Testis (tissue), 3 donors: ENCODE results near the gene DCAF12. TPM values are rescaled to one million over a fixed set of nuclear protein-coding genes. Genes with fewer than 3 reads are reported as not detected.

Experiments used
- DNase-seq: peaks from one replicate; pipeline ENCODE4 v3.0.0-alpha.2; 2019
- H3K27ac ChIP-seq, 2 donors: fragments of 200-600 bp; sonication (generic); one replicate each; pipeline ENCODE4 v1.5.1; 2019
- H3K27me3 ChIP-seq: fragments of 200-600 bp; sonication (generic); one replicate; pipeline ENCODE4 v1.5.1; 2019
- H3K36me3 ChIP-seq: fragments of 200-600 bp; sonication (generic); one replicate; pipeline ENCODE4 v1.5.1; 2017; ENCODE audit warnings: low read depth; ENCODE audit errors: missing control alignments
- H3K4me1 ChIP-seq: fragments of 200-600 bp; sonication (generic); one replicate; pipeline ENCODE4 v1.5.1; 2019
- H3K4me3 ChIP-seq, 2 donors: fragments of 200-600 bp; sonication (generic); one replicate each; pipeline ENCODE4 v1.5.1; 2017 to 2019
- H3K9me3 ChIP-seq: fragments of 200-600 bp; sonication (generic); one replicate; pipeline ENCODE4 v1.5.1; 2017
- CTCF ChIP-seq, 3 experiments: fragments of 450-650 bp in 2 of 3; fragments of 200-600 bp in 1 of 3; sonication (generic) in 1 of 3; IDR thresholded peaks; one replicate each; pipeline ENCODE4 v1.5.1; 2016 to 2019; ENCODE audit warnings: antibody characterized with exemption in 3 of 3, mild to moderate bottlenecking in 2 of 3, moderate library complexity in 1 of 3
- POLR2A ChIP-seq: fragments of 450-650 bp; IDR thresholded peaks from one replicate; pipeline ENCODE4 v1.6.1; 2017; ENCODE audit warnings: antibody characterized with exemption, mild to moderate bottlenecking, moderate library complexity
- WGBS, 2 donors: methylation state at CpG; one replicate each; pipeline ENCODE4 v1.1.5; 2018; 5-methylcytosine and 5-hydroxymethylcytosine counted together
- intact Hi-C: fragments of 100-400 bp; cut with DNase I; formaldehyde crosslinking; loops from one replicate; pipeline ENCODE4 v1.15.1; 2023; ENCODE audit warnings: low total_unique reads
- polyA plus RNA-seq: library from polyadenylated mRNA; stranded (reverse); fragments of 350-450 nt; fragmentation: Illumina TruSeq; extraction: RNeasy Lipid Tissue Mini Kit (QIAGEN cat#74804); gene quantifications from one replicate; pipeline ENCODE4 v1.2.3, GENCODE V29; 2014; ENCODE audit warnings: low read depth, low replicate concordance; ENCODE audit not compliant: insufficient read depth
- total RNA-seq, 2 donors: library from RNA; depleted of rRNA; stranded (reverse); fragments of >200 nt; gene quantifications; one replicate each; pipeline ENCODE4 v1.2.3, GENCODE V29; 2016

The DCAF12 gene
- total and polyA plus RNA-seq, 3 donors from 2014 or later, result 99.3 to 169 (median 120) TPM

GRCh38 chr9:34102796-34103195 lies 23.7 kb downstream of the DCAF12 start:
- H3K36me3 ChIP-seq, result no peaks in the 10 kb centered on the region

GRCh38 chr9:34098307-34098706 lies 28.2 kb downstream of the DCAF12 start:
- Histone ChIP-seq H3K36me3 (no peaks in the 10 kb centered on the region), H3K4me1 (no peaks in the 10 kb centered on the region), H3K27me3 (no peaks in the 10 kb centered on the region), H3K9me3 (no peaks in the 10 kb centered on the region), H3K27ac (no peak overlapping the region), H3K4me3 (no peak overlapping the region)
- 92 to 98% methylated on average over 5 of the region's 5 CpGs for WGBS, 2 donors
- no peak for DNase-seq
- no peak for TF ChIP-seq CTCF (IDR thresholded peaks at IDR 0.05)
- no peak for TF ChIP-seq POLR2A
- intact Hi-C loops, result no loop called here

More at GRCh38 chr9:34102796-34103195, 23.7 kb downstream of the DCAF12 start:
- intact Hi-C loops, result no loop called here
- Histone ChIP-seq H3K27me3 (no peaks in the 10 kb centered on the region), H3K27ac (no peak overlapping the region), H3K4me3 (no peak overlapping the region), H3K4me1 (no peaks in the 10 kb centered on the region), H3K9me3 (no peaks in the 10 kb centered on the region)
- no peak for DNase-seq
- TF ChIP-seq POLR2A (no peak), CTCF (IDR thresholded peaks at IDR 0.05) (no peak)
- 85 to 88% methylated on average over 11 of the region's 11 CpGs for WGBS, 2 donors

- no peaks in the 10 kb centered on the region for H3K36me3 ChIP-seq
These were observed 28.6 kb downstream of the DCAF12 start for GRCh38 chr9:34097865-34098264.

GRCh38 chr9:34096751-34097150 lies 29.7 kb downstream of the DCAF12 start:
- no peaks in the 10 kb centered on the region for H3K27me3 ChIP-seq

More at GRCh38 chr9:34097865-34098264, 28.6 kb downstream of the DCAF12 start:
- Histone ChIP-seq H3K27me3 (no peaks in the 10 kb centered on the region), H3K27ac (no peak overlapping the region), H3K9me3 (no peaks in the 10 kb centered on the region), H3K4me1 (no peaks in the 10 kb centered on the region), H3K4me3 (no peak overlapping the region)
- TF ChIP-seq CTCF (IDR thresholded peaks at IDR 0.05) (no peak), POLR2A (no peak)
- intact Hi-C loops, result no loop called here
- 93 to 100% methylated on average over 1 of the region's 1 CpG for WGBS, 2 donors
- no peak for DNase-seq

More at GRCh38 chr9:34096751-34097150, 29.7 kb downstream of the DCAF12 start:
- no peak for TF ChIP-seq POLR2A
- no peak for TF ChIP-seq CTCF (IDR thresholded peaks at IDR 0.05)
- Histone ChIP-seq H3K36me3 (no peaks in the 10 kb centered on the region), H3K9me3 (no peaks in the 10 kb centered on the region), H3K4me1 (peaks cover 3% of the 10 kb centered on the region), H3K4me3 (no peak overlapping the region), H3K27ac (no peak overlapping the region)
- no peak for DNase-seq
- 85% methylated on average over 4 of the region's 4 CpGs for WGBS, 2 donors
- intact Hi-C loops, result no loop called here
